ENCODE measurements around the gene CIP2A.

CIP2A gene

GRCh38 chr3:108503722-108504121 lies 85.5 kb downstream of the CIP2A start:
- Histone ChIP-seq H3K4me2 (ENCODE audit: low read length) (no peak overlapping the region), H3K27ac (ENCODE audit: low read depth, low read length) (no peak overlapping the region), H3K9me3 (ENCODE audit: control insufficient read depth, insufficient read depth, low read length) (no peaks in the 10 kb centered on the region), H3K27me3 (ENCODE audit: control insufficient read depth, low read length) (peaks cover 8% of the 10 kb centered on the region; the same call in 1 of the 2 replicates), H3K9me2 (replicated peaks; ENCODE audit: control insufficient read depth, low read length) (no peaks in the 10 kb centered on the region), H3K4me1 (ENCODE audit: control insufficient read depth, low read length) (no peaks in the 10 kb centered on the region), H3K36me3 (ENCODE audit: control insufficient read depth, low read length) (no peaks in the 10 kb centered on the region), H3F3A (ENCODE audit: control insufficient read depth, insufficient read depth) (no peaks in the 10 kb centered on the region), H3K79me2 (ENCODE audit: control insufficient read depth, low read length) (no peaks in the 10 kb centered on the region), H4K20me1 (ENCODE audit: control insufficient read depth, insufficient read depth, low read depth, low read length) (no peaks in the 10 kb centered on the region), H3K4me3 (ENCODE audit: low read length) (no peak overlapping the region)
- TF ChIP-seq EZH2phosphoT487 (IDR thresholded peaks at IDR 0.05; ENCODE audit: borderline replicate concordance, low read length) = no peak
- TF ChIP-seq, protein P1, sequence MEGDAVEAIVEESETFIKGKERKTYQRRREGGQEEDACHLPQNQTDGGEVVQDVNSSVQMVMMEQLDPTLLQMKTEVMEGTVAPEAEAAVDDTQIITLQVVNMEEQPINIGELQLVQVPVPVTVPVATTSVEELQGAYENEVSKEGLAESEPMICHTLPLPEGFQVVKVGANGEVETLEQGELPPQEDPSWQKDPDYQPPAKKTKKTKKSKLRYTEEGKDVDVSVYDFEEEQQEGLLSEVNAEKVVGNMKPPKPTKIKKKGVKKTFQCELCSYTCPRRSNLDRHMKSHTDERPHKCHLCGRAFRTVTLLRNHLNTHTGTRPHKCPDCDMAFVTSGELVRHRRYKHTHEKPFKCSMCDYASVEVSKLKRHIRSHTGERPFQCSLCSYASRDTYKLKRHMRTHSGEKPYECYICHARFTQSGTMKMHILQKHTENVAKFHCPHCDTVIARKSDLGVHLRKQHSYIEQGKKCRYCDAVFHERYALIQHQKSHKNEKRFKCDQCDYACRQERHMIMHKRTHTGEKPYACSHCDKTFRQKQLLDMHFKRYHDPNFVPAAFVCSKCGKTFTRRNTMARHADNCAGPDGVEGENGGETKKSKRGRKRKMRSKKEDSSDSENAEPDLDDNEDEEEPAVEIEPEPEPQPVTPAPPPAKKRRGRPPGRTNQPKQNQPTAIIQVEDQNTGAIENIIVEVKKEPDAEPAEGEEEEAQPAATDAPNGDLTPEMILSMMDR (IDR thresholded peaks at IDR 0.05; ENCODE audit: low read depth, low read length, poor library complexity, severe bottlenecking) = no peak

DNA sequence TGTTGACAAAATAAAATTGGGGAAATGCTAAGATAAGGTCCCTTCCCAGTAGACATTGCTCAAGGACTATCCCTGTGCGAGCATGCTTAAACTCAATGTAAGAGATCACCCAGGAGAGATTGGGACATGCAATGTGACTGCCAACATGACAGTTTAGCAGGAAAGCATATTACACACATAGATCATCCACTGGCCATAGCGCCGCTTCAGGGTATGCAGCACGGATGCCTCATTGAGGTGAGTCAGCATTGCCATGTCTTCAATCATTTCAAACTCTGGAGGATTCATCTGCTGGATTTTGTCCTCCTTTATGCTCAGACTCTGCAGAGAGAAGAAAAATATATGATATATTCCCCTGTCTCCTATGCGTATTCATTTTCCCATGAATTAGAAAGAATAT lies 87.7 kb downstream of the CIP2A start:
- Histone ChIP-seq H3K9me3 (ENCODE audit: control insufficient read depth, insufficient read depth, low read length) (no peaks in the 10 kb centered on the region), H3K79me2 (ENCODE audit: control insufficient read depth, low read length) (no peaks in the 10 kb centered on the region), H3K4me2 (ENCODE audit: low read length) (no peak overlapping the region), H3K9me2 (replicated peaks; ENCODE audit: control insufficient read depth, low read length) (no peaks in the 10 kb centered on the region), H4K20me1 (ENCODE audit: control insufficient read depth, insufficient read depth, low read depth, low read length) (no peaks in the 10 kb centered on the region), H3K27me3 (ENCODE audit: control insufficient read depth, low read length) (peaks cover 9% of the 10 kb centered on the region; the same call in 1 of the 2 replicates), H3K4me1 (ENCODE audit: control insufficient read depth, low read length) (no peaks in the 10 kb centered on the region), H3K36me3 (ENCODE audit: control insufficient read depth, low read length) (no peaks in the 10 kb centered on the region), H3K27ac (ENCODE audit: low read depth, low read length) (no peak overlapping the region), H3K4me3 (ENCODE audit: low read length) (no peak overlapping the region), H3F3A (ENCODE audit: control insufficient read depth, insufficient read depth) (no peaks in the 10 kb centered on the region)
- no peak for TF ChIP-seq EZH2phosphoT487 (IDR thresholded peaks at IDR 0.05; ENCODE audit: borderline replicate concordance, low read length)
- TF ChIP-seq, protein P1 (IDR thresholded peaks at IDR 0.05; ENCODE audit: low read depth, low read length, poor library complexity, severe bottlenecking) = no peak

GRCh38 chr3:108500728-108501127 lies 88.5 kb downstream of the CIP2A start:
- Histone ChIP-seq H3K9me3 (ENCODE audit: control insufficient read depth, insufficient read depth, low read length) (no peaks in the 10 kb centered on the region), H4K20me1 (ENCODE audit: control insufficient read depth, insufficient read depth, low read depth, low read length) (no peaks in the 10 kb centered on the region)

More at GRCh38 chr3:108500728-108501127, 88.5 kb downstream of the CIP2A start:
- Histone ChIP-seq H3K9me2 (replicated peaks; ENCODE audit: control insufficient read depth, low read length) (no peaks in the 10 kb centered on the region), H3K27me3 (ENCODE audit: control insufficient read depth, low read length) (peaks cover 9% of the 10 kb centered on the region; the same call in 1 of the 2 replicates), H3K27ac (ENCODE audit: low read depth, low read length) (no peak overlapping the region), H3K79me2 (ENCODE audit: control insufficient read depth, low read length) (no peaks in the 10 kb centered on the region), H3K36me3 (ENCODE audit: control insufficient read depth, low read length) (no peaks in the 10 kb centered on the region), H3K4me1 (ENCODE audit: control insufficient read depth, low read length) (no peaks in the 10 kb centered on the region), H3F3A (ENCODE audit: control insufficient read depth, insufficient read depth) (no peaks in the 10 kb centered on the region), H3K4me3 (ENCODE audit: low read length) (no peak overlapping the region), H3K4me2 (ENCODE audit: low read length) (no peak overlapping the region)
- TF ChIP-seq, protein P1 (IDR thresholded peaks at IDR 0.05; ENCODE audit: low read depth, low read length, poor library complexity, severe bottlenecking) = no peak
- TF ChIP-seq EZH2phosphoT487 (IDR thresholded peaks at IDR 0.05; ENCODE audit: borderline replicate concordance, low read length) = no peak
